ENCODE data around the gene VASP.
"Not testable (repeated sequence)": the region's sequence is repeated elsewhere in the genome, so short reads cannot be mapped to it uniquely, and the experiment has no call there.

VASP gene

DNA sequence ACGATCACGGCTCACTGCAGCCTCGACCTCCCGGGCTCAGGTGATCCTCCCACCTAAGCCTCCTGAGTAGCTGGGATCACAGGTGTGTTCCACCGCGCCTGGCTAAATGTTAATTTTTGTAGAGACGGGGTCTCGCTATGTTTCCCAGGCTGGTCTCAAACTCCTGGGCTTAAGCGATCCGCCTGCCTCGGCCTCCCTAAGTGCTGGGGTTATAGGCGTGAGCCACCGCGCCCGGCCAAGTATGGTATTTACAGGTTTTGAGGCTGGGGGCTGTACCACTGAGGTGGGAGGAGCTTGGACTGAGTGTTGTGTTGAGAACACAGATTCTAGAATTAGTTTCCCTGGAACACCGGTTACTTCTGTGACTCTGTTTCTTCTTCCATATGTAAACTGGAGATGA is 9.5 kb upstream of the VASP start:
- no peak for DNase-seq (ENCODE audit: low spot score)

DNA sequence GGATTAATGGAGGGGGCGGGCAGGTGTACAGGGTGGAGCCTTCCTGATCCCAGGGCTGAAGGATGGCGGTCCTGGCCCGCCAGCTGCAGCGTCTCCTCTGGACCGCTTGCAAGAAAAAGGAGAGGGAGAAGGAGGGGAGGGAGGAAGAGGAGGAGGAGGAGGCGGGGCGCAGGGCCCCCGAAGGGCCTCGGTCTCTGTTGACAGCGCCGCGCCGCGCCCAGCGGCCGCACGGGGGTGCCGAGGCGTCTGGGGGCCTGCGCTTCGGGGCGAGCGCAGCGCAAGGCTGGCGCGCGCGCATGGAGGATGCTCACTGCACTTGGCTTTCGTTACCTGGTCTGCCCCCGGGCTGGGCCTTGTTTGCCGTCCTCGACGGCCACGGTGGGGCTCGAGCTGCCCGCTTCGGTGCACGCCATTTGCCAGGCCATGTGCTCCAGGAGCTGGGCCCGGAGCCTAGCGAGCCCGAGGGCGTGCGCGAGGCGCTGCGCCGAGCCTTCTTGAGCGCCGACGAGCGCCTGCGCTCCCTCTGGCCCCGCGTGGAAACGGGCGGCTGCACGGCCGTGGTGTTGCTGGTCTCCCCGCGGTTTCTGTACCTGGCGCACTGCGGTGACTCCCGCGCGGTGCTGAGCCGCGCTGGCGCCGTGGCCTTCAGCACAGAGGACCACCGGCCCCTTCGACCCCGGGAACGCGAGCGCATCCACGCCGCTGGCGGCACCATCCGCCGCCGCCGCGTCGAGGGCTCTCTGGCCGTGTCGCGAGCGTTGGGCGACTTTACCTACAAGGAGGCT is 8.7 kb upstream of the VASP start, which contains the start of gene PPM1N:
PPM1N (plus strand) TSS at position 33 of the 785 bp plus-strand sequence; CDS start at position 63, 30 bp downstream.
- DNase-seq (ENCODE audit: low spot score), result peak; percentile 39

DNA sequence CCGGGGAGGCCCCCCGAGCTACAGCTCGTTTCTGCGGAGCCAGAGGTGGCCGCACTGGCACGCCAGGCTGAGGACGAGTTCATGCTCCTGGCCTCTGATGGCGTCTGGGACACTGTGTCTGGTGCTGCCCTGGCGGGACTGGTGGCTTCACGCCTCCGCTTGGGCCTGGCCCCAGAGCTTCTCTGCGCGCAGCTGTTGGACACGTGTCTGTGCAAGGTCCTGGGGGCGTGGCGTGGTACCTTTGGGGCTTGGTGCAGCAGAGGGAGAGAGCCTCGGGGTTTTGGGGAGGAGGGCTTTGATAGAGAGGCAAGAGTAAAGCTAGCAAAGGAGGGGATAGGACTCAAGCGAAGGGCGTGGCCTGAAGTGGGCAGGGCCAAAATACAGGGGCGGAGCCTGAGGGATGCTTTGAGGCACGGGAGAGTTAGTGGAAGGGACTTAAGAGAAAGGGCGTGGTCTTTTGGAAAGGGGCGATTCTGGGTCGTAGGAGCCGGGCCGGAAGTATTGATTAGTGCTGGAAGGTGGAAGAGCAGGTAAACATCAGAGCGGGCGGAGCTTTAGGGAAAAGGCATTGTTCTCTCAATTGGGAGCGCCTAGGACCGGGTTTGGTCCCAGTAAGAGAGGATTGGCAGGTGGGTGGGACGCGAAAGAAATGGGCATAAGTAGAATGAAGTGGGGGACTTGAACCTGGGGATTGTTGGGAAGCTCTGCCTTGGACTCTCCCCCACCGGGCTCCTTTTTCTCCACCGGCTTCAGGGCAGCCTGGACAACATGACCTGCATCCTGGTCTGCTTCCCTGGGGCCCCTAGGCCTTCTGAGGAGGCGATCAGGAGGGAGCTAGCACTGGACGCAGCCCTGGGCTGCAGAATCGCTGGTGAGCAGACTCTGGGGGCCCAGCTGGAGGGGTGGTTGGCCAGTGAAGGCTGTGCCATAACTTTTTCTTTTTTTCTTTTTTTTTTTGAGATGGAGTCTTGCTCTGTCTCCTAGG is 7.8 kb upstream of the VASP start:
- peak; percentile 36 for DNase-seq (ENCODE audit: low spot score)

DNA sequence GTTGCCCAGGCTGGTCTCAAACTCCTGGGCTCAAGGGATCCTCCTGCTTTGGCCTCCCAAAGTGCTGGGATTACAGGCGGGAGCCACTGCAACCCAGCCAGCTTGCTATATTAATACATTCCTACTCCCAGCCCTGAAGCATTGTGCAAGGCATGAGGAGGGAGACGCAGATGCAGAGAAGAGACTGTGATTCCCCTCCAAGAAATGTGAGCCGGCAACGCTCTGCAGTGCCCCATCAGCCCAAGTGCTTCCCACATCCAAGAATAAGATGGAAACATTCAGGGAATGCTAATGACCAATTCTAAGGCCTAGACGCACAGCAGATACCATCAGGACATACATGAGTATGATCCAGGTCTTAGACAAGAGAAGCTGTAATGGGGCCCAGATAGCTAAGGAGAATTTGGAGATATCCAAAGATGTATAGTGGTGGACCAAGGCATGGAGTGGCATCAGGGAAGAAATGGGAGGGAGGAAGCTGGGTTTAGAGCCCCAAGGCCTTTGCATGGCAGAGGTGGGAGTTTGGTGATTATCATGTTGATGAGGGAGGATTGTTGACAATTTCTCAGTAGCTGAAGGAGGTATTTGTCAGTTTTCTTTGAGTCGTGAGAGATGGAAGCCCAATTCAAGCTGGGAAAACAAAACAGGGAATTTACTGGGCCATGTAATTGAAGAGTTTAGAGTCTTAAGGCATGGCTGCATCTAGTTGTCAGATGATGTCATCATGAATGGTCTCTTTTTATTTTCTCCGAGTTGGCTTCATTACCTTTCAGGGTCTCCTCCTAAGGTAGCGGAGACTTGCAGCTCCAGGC is 6.2 kb upstream of the VASP start:
- no peak for DNase-seq (ENCODE audit: low spot score)

- DNase-seq (ENCODE audit: low spot score), result no peak
Measured at GRCh38 chr19:45501730-45502014, 5.6 kb upstream of the VASP start.

DNA sequence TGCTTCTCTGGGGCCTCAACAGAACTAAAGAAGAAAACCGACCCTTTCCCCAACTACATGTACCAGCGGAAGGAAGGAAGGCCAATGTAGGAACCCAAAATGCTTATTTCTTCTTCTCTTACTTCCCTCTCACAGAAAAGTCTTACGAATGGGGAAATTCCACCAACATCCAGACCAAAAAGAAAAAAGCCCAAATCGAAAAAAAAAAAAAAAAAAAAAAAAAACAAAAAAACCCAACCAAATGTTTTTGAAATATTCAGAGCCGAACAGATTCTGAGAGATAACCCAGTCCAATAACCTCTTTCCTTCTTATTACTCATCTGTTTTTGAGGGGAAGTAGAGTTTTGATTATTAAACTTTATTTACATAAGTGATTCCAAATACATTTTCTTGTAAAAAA is 5.2 kb upstream of the VASP start:
- no peak for DNase-seq (ENCODE audit: low spot score)

GRCh38 chr19:45503909-45504308 is 3.4 kb upstream of the VASP start:
- DNase-seq (ENCODE audit: low spot score), result no peak

- DNase-seq (ENCODE audit: low spot score), result no peak
Measured at GRCh38 chr19:45505151-45505995, 1.9 kb upstream of the VASP start.

- no peak for DNase-seq (ENCODE audit: low spot score)
Measured at GRCh38 chr19:45505996-45506245, 1.4 kb upstream of the VASP start.

- peak; percentile 94 for DNase-seq (ENCODE audit: low spot score)
Measured at GRCh38 chr19:45506246-45506988, 862 bp upstream of the VASP start.

DNA sequence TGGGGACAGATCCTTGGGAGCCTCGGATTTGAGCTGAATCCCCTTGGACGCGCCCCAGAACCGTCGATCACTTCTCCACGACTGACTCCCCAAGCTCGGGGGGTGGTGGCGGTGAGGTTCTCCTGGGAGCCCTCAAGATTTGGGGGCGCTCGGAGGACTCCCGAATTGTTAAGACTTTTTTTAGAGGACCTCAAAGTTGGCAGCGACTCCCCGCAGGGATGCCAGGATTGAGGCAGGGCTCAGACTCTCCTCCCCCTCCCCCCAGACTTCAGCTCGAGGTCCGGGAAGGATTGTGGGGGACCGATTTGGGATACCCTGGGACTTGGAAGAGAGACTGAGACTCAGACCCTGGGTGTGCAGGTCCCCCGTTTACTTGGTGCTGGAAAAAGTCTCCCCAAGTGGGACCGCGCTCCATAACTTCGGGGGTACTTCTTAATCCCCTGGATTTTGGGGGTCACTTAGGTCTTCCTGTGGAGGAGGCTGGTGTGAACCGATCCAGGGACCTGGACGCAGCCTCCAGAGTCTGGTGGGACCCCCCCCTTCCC is 665 bp downstream of the VASP start:
- peak; percentile 70 for DNase-seq (ENCODE audit: low spot score)

GRCh38 chr19:45508417-45508860 is 1.2 kb downstream of the VASP start:
- DNase-seq (ENCODE audit: low spot score), result no peak

DNA sequence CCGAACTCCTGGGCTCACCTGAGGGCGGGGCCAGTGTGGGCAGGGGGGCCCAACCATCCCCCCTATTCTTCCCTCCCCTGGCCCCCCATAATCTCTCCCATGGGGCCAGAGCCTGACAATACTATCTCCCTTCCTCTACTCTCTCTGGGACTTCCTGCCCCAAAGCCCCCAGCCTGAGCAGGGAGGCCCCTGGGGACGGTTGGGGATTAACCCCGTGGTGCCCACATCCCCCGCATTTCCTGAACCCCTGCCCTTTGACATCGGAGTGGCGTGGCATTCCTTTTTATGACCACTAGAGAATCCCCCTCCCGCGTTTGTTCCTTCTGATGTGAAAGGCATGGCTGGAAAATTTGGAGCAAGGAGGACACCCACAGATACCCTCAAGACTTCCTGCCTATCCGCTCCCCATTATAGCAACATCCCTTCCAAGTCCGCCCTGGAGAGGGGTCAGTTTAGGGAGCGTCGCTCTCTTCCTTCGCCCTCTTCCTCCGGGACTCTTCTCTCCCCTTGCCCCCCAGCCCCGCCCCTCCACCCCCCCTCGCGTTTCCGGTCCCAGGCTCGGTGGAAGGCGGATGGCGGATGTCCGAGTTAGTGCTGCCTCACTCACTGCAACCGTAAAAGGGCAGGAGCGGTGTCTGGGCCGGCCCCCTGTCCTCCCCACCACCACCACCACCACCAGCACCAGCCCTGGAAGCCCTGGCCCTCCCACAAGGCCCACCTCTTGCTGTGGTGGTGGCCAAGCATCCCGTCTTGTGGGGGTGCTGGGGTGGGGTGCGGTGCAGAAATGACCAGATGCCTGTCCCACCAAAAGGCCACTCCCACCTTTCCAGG is 1.8 kb downstream of the VASP start:
- peak; percentile 93 for DNase-seq (ENCODE audit: low spot score)

- no peak for DNase-seq (ENCODE audit: low spot score)
Measured at GRCh38 chr19:45509692-45510015, 2.4 kb downstream of the VASP start.

GRCh38 chr19:45510352-45510751 is 3.1 kb downstream of the VASP start:
- not testable (repeated sequence) for DNase-seq (ENCODE audit: low spot score)

- no peak for DNase-seq (ENCODE audit: low spot score)
Measured at GRCh38 chr19:45511074-45511473, 3.8 kb downstream of the VASP start.

GRCh38 chr19:45512881-45513483 is 5.7 kb downstream of the VASP start:
- no peak for DNase-seq (ENCODE audit: low spot score)

DNA sequence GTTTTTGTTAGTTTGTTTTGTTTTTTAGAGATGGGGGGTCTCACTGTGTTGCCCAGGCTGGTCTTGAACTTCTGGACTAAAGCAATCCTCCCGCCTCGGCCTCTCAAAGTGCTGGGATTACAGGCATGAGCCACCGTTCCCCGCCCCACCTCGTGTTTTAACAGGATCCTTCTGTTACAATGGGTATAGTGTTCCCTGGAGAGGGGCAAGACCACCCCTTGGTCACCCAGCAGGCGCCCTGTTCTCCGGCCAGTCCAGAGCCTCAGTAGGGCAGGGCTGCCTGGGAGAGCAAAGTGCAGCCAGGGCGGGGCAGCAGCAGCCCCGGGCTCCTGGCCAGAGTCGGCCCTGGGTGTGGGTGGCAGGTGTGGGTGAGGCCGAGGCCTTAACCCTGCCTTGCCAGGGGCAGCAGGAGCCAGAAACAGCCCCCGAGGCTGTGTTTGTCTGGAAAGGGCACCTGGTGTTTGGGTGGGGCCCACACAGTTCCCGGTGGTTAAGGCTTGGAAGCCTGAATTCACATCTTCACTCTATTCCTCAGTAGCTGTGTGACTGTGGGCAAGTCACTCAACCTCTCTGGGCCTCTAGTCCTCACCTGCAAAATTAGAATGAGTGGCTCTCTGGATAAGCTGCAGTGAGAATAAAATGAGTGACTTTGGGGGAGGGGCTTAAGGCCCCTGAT is 7.2 kb downstream of the VASP start:
- no peak for DNase-seq (ENCODE audit: low spot score)

Measured in GM03348 (cell line).